ENCODE results near the gene TRIM63. TPM values are rescaled to one million over a fixed set of nuclear protein-coding genes. Genes with fewer than 3 reads are reported as not detected.

Gene TRIM63
- total RNA-seq, 1 experiment from 2014 or later: not detected

DNA sequence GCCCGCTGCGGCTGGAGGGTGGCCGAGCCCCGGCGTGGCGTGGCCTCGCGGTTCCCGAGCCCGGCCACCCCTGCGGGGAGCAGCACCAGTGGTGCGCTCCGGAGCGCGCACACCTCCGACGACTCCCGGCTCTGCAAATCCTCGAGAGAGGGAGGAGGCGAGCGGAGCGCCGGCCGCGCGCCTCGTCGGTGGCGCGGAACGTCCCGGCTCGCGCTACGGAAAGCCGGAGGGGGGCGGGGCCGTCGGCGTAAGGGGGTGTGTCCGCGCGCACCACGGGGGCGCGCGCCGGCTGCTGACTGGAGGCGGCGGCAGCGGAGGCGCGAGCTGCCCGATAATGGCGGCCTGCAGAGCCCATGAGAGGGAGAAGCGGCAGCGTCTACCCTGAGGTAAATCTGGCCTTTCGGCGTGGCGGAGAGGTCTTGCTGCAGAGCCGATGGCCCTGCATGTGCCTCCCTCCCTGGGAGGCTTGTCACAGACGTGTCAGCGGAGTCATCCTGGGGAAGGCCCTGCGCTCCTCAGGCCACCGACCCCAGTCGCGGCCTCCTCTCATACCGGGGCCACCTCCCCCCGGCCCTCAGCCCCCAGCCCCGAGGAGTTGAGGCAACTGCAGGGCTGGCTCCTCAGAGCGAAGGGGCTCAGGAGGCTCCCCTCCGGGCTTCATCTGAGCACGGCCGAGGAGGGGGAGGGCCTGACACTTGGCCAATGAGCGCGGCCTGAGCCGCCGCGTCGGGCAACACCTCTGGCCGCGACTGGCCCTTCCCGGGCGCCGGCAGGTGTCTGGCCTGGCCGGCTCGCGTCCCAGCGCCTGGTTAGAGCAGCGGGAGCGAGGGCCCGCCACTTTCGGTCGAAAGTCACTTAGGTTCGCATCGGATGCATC lies 44.3 kb upstream of the TRIM63 start, which contains the start of gene PDIK1L:
PDIK1L (plus strand) TSS at position 295 of the 877 bp plus-strand sequence. CDS start 2,485 bp downstream, outside the sequence.
- Histone ChIP-seq H3F3A (ENCODE audit: insufficient read depth, low read depth) (peaks cover 17% of the 10 kb centered on the region; the same call in 1 of the 2 replicates), H3K27ac (peak within 1 kb of the TSS; percentile 58), H3K4me3 (peak within 1 kb of the TSS; percentile 80), H3K4me2 (peak within 1 kb of the TSS; percentile 97), H4K20me1 (ENCODE audit: insufficient read depth) (no peaks in the 10 kb centered on the region), H2AFZ (peak within 1 kb of the TSS; percentile 100), H3K9me2 (ENCODE audit: insufficient read depth) (no peaks in the 10 kb centered on the region), H3K79me2 (ENCODE audit: low read depth) (peaks cover 27% of the 10 kb centered on the region), H3K27me3 (ENCODE audit: insufficient read depth, low read depth) (no peaks in the 10 kb centered on the region), H3K4me1 (replicated peaks; ENCODE audit: insufficient read depth) (peaks cover 24% of the 10 kb centered on the region), H3K9me3 (ENCODE audit: insufficient read depth, low read depth) (no peaks in the 10 kb centered on the region), H3K36me3 (ENCODE audit: low read depth) (no peaks in the 10 kb centered on the region; the same call in 1 of the 2 replicates)
- POLR2A ChIA-PET (ENCODE audit: unreplicated experiment): interaction anchor here (0.6 to 0.7 kb wide), 3 partner anchors 76 to 374 kb away, joined by 3 to 18 read pairs (median 7); no protein-coding TSS in a partner anchor
- intact Hi-C loops (cut with micrococcal nuclease; ENCODE audit: unreplicated experiment): loop anchor here (1.0 to 5.0 kb wide), 2 partner anchors 15 to 166 kb away; no protein-coding TSS in a partner anchor
- CTCF ChIA-PET: no interaction called here
- no TSS peak for BruUV-seq (replicated peaks)
- TF ChIP-seq EZH2 (IDR thresholded peaks at IDR 0.05; ENCODE audit: low read depth): no peak
- TF ChIP-seq, protein P1, sequence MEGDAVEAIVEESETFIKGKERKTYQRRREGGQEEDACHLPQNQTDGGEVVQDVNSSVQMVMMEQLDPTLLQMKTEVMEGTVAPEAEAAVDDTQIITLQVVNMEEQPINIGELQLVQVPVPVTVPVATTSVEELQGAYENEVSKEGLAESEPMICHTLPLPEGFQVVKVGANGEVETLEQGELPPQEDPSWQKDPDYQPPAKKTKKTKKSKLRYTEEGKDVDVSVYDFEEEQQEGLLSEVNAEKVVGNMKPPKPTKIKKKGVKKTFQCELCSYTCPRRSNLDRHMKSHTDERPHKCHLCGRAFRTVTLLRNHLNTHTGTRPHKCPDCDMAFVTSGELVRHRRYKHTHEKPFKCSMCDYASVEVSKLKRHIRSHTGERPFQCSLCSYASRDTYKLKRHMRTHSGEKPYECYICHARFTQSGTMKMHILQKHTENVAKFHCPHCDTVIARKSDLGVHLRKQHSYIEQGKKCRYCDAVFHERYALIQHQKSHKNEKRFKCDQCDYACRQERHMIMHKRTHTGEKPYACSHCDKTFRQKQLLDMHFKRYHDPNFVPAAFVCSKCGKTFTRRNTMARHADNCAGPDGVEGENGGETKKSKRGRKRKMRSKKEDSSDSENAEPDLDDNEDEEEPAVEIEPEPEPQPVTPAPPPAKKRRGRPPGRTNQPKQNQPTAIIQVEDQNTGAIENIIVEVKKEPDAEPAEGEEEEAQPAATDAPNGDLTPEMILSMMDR (conservative IDR thresholded peaks at IDR 0.05): no peak
- DNase-seq: peak; percentile 81 to 92

DNA sequence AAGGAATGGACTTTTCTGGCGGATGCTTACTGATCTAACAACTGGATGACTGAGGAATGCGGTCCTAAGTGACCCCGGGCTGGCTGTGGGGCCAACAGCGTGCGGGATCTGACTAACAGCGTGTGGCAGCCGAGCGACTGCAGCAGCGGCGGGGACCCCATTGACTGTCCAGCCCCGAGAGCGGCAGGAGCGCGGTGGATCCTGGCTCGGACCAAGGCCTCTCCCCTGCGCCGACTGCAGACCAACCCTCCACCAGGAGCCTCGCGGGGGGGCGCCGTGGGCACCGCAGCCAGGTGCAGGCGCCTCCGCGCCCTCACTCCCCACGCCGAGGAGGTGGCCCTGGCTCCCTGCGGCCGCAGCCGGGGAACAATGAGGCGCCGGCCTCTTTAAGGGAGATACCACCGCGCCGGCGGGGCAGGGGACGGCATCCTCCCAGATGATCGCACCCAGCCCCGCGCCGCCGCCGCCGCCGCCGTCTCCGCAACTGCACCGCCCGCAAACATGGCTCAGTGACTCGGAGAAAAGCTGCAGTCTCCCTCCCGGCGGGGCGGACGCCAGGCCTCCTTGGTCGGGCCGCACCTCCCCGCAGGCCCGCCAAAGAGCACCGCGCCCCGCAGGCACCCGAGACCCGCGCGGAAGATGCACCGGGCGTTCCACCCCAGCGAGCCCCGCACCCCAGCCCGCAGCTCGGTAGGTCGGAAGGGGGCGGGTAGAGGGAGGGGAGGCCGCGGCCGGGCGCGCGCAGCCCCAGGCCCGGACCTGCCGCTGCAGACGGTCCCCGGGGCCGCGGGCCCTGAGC lies 43.5 kb upstream of the TRIM63 start:
- no peaks in the 10 kb centered on the region for H3K27me3 ChIP-seq (ENCODE audit: insufficient read depth, low read depth)
- H3K4me3 ChIP-seq: peak overlapping the region; percentile 80
- no TSS peak for BruUV-seq (replicated peaks)
- intact Hi-C loops (cut with micrococcal nuclease; ENCODE audit: unreplicated experiment): loop anchor here (1.0 to 5.0 kb wide), 2 partner anchors 15 to 166 kb away; no protein-coding TSS in a partner anchor
- H3K36me3 ChIP-seq (ENCODE audit: low read depth): no peaks in the 10 kb centered on the region; the same call in 1 of the 2 replicates
- peaks cover 24% of the 10 kb centered on the region for H3K4me1 ChIP-seq (replicated peaks; ENCODE audit: insufficient read depth)
- peak; percentile 41 to 82 for DNase-seq
- peak overlapping the region; percentile 44 for H3K27ac ChIP-seq
- TF ChIP-seq EZH2 (IDR thresholded peaks at IDR 0.05; ENCODE audit: low read depth): no peak
- TF ChIP-seq, protein P1 (conservative IDR thresholded peaks at IDR 0.05): no peak
- peaks cover 17% of the 10 kb centered on the region; the same call in 1 of the 2 replicates for H3F3A ChIP-seq (ENCODE audit: insufficient read depth, low read depth)
- no peaks in the 10 kb centered on the region for H4K20me1 ChIP-seq (ENCODE audit: insufficient read depth)
- H3K9me3 ChIP-seq (ENCODE audit: insufficient read depth, low read depth): no peaks in the 10 kb centered on the region
- H3K79me2 ChIP-seq (ENCODE audit: low read depth): peaks cover 27% of the 10 kb centered on the region
- peak overlapping the region; percentile 94 for H3K4me2 ChIP-seq
- H3K9me2 ChIP-seq (ENCODE audit: insufficient read depth): no peaks in the 10 kb centered on the region
- H2AFZ ChIP-seq: peak overlapping the region; percentile 88
- ChIA-PET POLR2A (ENCODE audit: unreplicated experiment) (interaction anchor here (0.6 kb wide), 1 partner anchor 375 kb away, joined by 7 read pairs; no protein-coding TSS in a partner anchor), CTCF (no interaction called here)

All from PC-9 (cell line).